ENCODE data around the gene ARNT2. TPM values are rescaled to one million over a fixed set of nuclear protein-coding genes. Genes with fewer than 3 reads are reported as not detected.

ARNT2 gene
- total RNA-seq, 2 experiments from 2014 or later = 0.34 TPM; not detected in 1

GRCh38 chr15:80489030-80489594, 84.9 kb downstream of the ARNT2 start:
- ATAC-seq (no peak), DNase-seq (no peak)
- CTCF ChIA-PET = interaction anchor here (1.0 to 2.5 kb wide), 2 partner anchors 14 to 287 kb away, joined by 3 to 5 read pairs; no protein-coding TSS in a partner anchor
- Mint-ChIP-seq H3K4me3 (no peak overlapping the region), H3K4me1 (ENCODE audit: low read depth) (no peaks in the 10 kb centered on the region), H3K36me3 (ENCODE audit: low read depth) (no peaks in the 10 kb centered on the region), H3K27ac (no peak overlapping the region), H3K27me3 (peaks cover 3% of the 10 kb centered on the region), H3K9me3 (no peaks in the 10 kb centered on the region)
- intact Hi-C loops (cut with micrococcal nuclease) = no loop called here
- POLR2A ChIA-PET = no interaction called here
- TF ChIP-seq, protein P1, sequence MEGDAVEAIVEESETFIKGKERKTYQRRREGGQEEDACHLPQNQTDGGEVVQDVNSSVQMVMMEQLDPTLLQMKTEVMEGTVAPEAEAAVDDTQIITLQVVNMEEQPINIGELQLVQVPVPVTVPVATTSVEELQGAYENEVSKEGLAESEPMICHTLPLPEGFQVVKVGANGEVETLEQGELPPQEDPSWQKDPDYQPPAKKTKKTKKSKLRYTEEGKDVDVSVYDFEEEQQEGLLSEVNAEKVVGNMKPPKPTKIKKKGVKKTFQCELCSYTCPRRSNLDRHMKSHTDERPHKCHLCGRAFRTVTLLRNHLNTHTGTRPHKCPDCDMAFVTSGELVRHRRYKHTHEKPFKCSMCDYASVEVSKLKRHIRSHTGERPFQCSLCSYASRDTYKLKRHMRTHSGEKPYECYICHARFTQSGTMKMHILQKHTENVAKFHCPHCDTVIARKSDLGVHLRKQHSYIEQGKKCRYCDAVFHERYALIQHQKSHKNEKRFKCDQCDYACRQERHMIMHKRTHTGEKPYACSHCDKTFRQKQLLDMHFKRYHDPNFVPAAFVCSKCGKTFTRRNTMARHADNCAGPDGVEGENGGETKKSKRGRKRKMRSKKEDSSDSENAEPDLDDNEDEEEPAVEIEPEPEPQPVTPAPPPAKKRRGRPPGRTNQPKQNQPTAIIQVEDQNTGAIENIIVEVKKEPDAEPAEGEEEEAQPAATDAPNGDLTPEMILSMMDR (IDR thresholded peaks at IDR 0.05) = no peak

- Mint-ChIP-seq H3K27me3 (peaks cover 3% of the 10 kb centered on the region), H3K27ac (no peak overlapping the region), H3K4me3 (no peak overlapping the region), H3K4me1 (ENCODE audit: low read depth) (no peaks in the 10 kb centered on the region), H3K9me3 (no peaks in the 10 kb centered on the region), H3K36me3 (ENCODE audit: low read depth) (no peaks in the 10 kb centered on the region)
- TF ChIP-seq, protein P1 (IDR thresholded peaks at IDR 0.05) = no peak
- ChIA-PET POLR2A (no interaction called here), CTCF (no interaction called here)
- DNase-seq (no peak), ATAC-seq (no peak)
- intact Hi-C loops (cut with micrococcal nuclease) = no loop called here
Measured at GRCh38 chr15:80490431-80490990, 86.3 kb downstream of the ARNT2 start.

DNA sequence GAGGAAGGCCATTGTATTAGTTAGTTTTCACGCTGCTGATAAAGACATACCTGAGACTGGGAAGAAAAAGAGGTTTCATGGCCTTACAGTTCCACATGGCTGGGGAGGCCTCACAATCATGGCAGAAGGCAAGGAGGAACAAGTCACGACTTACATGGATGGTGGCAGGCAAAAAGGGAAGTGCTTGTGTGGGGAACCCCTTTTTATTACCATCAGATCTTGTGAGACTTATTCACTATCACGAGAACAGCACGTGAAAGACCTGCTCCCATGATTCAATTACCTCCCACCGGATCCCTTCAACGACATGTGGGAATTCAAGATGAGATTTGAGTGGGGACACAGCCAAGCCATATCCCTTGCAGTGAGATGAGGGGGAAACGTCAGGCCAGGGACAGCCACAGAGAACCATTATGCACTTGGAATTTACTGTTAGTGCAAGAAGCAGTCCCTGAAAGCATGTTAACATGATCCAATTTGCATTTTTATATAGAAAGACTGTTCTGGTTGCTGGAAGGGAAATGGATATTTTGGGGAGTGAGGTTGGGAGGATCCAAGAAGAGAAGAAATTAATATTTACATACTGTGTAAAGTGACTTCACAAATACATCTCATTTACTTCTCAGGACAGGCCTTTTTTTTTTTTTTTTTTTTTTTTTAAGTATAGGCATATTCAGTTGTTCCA, 87.1 kb downstream of the ARNT2 start:
- ChIA-PET POLR2A (no interaction called here), CTCF (no interaction called here)
- DNase-seq (no peak), ATAC-seq (no peak)
- intact Hi-C loops (cut with micrococcal nuclease) = no loop called here
- Mint-ChIP-seq H3K4me1 (ENCODE audit: low read depth) (no peaks in the 10 kb centered on the region), H3K4me3 (no peak overlapping the region), H3K27me3 (peaks cover under 1% of the 10 kb centered on the region), H3K36me3 (ENCODE audit: low read depth) (no peaks in the 10 kb centered on the region), H3K27ac (no peak overlapping the region), H3K9me3 (no peaks in the 10 kb centered on the region)
- TF ChIP-seq, protein P1 (IDR thresholded peaks at IDR 0.05) = no peak

GRCh38 chr15:80492409-80492808, 88.2 kb downstream of the ARNT2 start:
- ChIA-PET POLR2A (no interaction called here), CTCF (no interaction called here)
- Mint-ChIP-seq H3K4me1 (ENCODE audit: low read depth) (no peaks in the 10 kb centered on the region), H3K36me3 (ENCODE audit: low read depth) (no peaks in the 10 kb centered on the region), H3K4me3 (no peak overlapping the region), H3K9me3 (no peaks in the 10 kb centered on the region), H3K27ac (no peak overlapping the region), H3K27me3 (peaks cover 1% of the 10 kb centered on the region)
- TF ChIP-seq, protein P1 (IDR thresholded peaks at IDR 0.05) = no peak
- DNase-seq = no peak
- ATAC-seq = no peak
- intact Hi-C loops (cut with micrococcal nuclease) = no loop called here

GRCh38 chr15:80492874-80493273, 88.7 kb downstream of the ARNT2 start:
- Mint-ChIP-seq H3K4me1 (ENCODE audit: low read depth) (no peaks in the 10 kb centered on the region), H3K9me3 (no peaks in the 10 kb centered on the region), H3K27me3 (peaks cover 1% of the 10 kb centered on the region), H3K36me3 (ENCODE audit: low read depth) (no peaks in the 10 kb centered on the region), H3K27ac (no peak overlapping the region), H3K4me3 (no peak overlapping the region)
- POLR2A ChIA-PET = interaction anchor here (0.6 kb wide), 1 partner anchor 982 kb away, joined by 3 read pairs; no protein-coding TSS in a partner anchor
- intact Hi-C loops (cut with micrococcal nuclease) = no loop called here
- DNase-seq (no peak), ATAC-seq (no peak)
- TF ChIP-seq, protein P1 (IDR thresholded peaks at IDR 0.05) = no peak
- CTCF ChIA-PET = no interaction called here

All from activated CD8-positive, alpha-beta T cell treated with anti-CD3 and anti-CD28 coated beads for 36 hours (primary cell).